HG03135 (cell line): ENCODE results near the gene CRMP1.

Experiments
- ATAC-seq: cut with Tn5 transposase; IDR thresholded peaks from one replicate; pipeline ENCODE4 v1.9.1; 2021; ENCODE audit warnings: mild to moderate bottlenecking, moderate library complexity; ENCODE audit not compliant: unreplicated experiment

Gene CRMP1

GRCh38 chr4:5890063-5890727, 2.7 kb downstream of the CRMP1 start:
- ATAC-seq: no peak

GRCh38 chr4:5889002-5889696, 3.7 kb downstream of the CRMP1 start:
- ATAC-seq: no peak

- no peak for ATAC-seq
Observed at GRCh38 chr4:5888222-5889001, 4.5 kb downstream of the CRMP1 start.

GRCh38 chr4:5887361-5888221, 5.3 kb downstream of the CRMP1 start:
- ATAC-seq: no peak

- no peak for ATAC-seq
Observed at GRCh38 chr4:5887011-5887360, 5.9 kb downstream of the CRMP1 start.

GRCh38 chr4:5885733-5886132, 7.2 kb downstream of the CRMP1 start:
- ATAC-seq: no peak

GRCh38 chr4:5884796-5885195, 8.1 kb downstream of the CRMP1 start:
- ATAC-seq: no peak

- no peak for ATAC-seq
Observed at GRCh38 chr4:5883916-5884315, 9.0 kb downstream of the CRMP1 start.

GRCh38 chr4:5882947-5883346, 9.9 kb downstream of the CRMP1 start:
- no peak for ATAC-seq

- ATAC-seq: no peak
Observed at GRCh38 chr4:5881340-5881739, 11.5 kb downstream of the CRMP1 start.

- ATAC-seq: no peak
Observed at GRCh38 chr4:5878359-5878758, 14.5 kb downstream of the CRMP1 start.

GRCh38 chr4:5877392-5877791, 15.5 kb downstream of the CRMP1 start:
- ATAC-seq: no peak

- no peak for ATAC-seq
Observed at GRCh38 chr4:5874811-5875449, 18.0 kb downstream of the CRMP1 start.

- no peak for ATAC-seq
Observed at GRCh38 chr4:5870701-5871100, 22.2 kb downstream of the CRMP1 start.

- no peak for ATAC-seq
Observed at GRCh38 chr4:5869966-5870619, 22.8 kb downstream of the CRMP1 start.

- ATAC-seq: no peak
Observed at GRCh38 chr4:5867866-5868265, 25.0 kb downstream of the CRMP1 start.

GRCh38 chr4:5866841-5867813, 25.8 kb downstream of the CRMP1 start:
- no peak for ATAC-seq

- no peak for ATAC-seq
Observed at GRCh38 chr4:5865896-5866599, 26.8 kb downstream of the CRMP1 start.
